ENCODE results near the gene ABCA4.
A peak's percentile ranks its signal among the peaks of the same experiment; 100 is the strongest.

Gene ABCA4

GRCh38 chr1:93969887-93970286 is 151.1 kb downstream of the ABCA4 start:
- Histone ChIP-seq H3K79me2 (ENCODE audit: control insufficient read depth, insufficient read depth, low read length, poor library complexity) (no peaks in the 10 kb centered on the region), H3K18ac (ENCODE audit: low read length) (no peak overlapping the region), H3K4ac (ENCODE audit: low read depth, low read length) (no peak overlapping the region), H3K27ac (ENCODE audit: low read depth, low read length) (no peak overlapping the region), H2BK12ac (ENCODE audit: low read length) (no peak overlapping the region), H3K9ac (ENCODE audit: low read length) (no peak overlapping the region), H3K14ac (ENCODE audit: low read length) (no peak overlapping the region), H3K4me3 (ENCODE audit: low read depth, low read length) (no peak overlapping the region), H3K4me2 (ENCODE audit: low read length) (no peak overlapping the region), H3K36me3 (ENCODE audit: control insufficient read depth in 1 of 2, insufficient read depth in 2 of 2, low read length in 2 of 2) (no peaks in the 10 kb centered on the region), H3K23ac (ENCODE audit: low read length) (no peak overlapping the region), H3K4me1 (ENCODE audit: control insufficient read depth in 1 of 2, insufficient read depth in 2 of 2, low read length in 2 of 2) (peaks cover 0 to 6% of the 10 kb centered on the region in 2 experiments), H4K91ac (ENCODE audit: low read depth, low read length) (no peak overlapping the region), H3K9me3 (ENCODE audit: insufficient read depth, low read depth, low read length) (no peaks in the 10 kb centered on the region), H2AK5ac (ENCODE audit: low read length) (no peak overlapping the region), H3K27me3 (ENCODE audit: insufficient read depth, low read length) (no peaks in the 10 kb centered on the region), H4K12ac (ENCODE audit: low read depth, low read length) (no peak overlapping the region), H2AFZ (ENCODE audit: insufficient read depth, low read length, poor library complexity) (no peak overlapping the region), H2BK5ac (ENCODE audit: low read depth, low read length, poor library complexity) (no peak overlapping the region), H2BK120ac (ENCODE audit: insufficient read depth, low read length, poor library complexity) (no peak overlapping the region), H4K8ac (ENCODE audit: low read depth, low read length) (no peak overlapping the region), H3K79me1 (ENCODE audit: low read length) (peaks cover 2% of the 10 kb centered on the region)
- WGBS (ENCODE audit: extremely low coverage, insufficient coverage, insufficient read length), result no CpG with 5 or more reads among the region's 3 CpGs
- no peak for DNase-seq

GRCh38 chr1:93969371-93969770 is 151.6 kb downstream of the ABCA4 start:
- peaks cover 0 to 12% of the 10 kb centered on the region in 2 experiments for H3K4me1 ChIP-seq (ENCODE audit: control insufficient read depth in 1 of 2, insufficient read depth in 2 of 2, low read length in 2 of 2)
- WGBS (ENCODE audit: extremely low coverage, insufficient coverage, insufficient read length), result no CpG with 5 or more reads among the region's 2 CpGs
- H3K36me3 ChIP-seq (ENCODE audit: control insufficient read depth in 1 of 2, insufficient read depth in 2 of 2, low read length in 2 of 2), result no peaks in the 10 kb centered on the region
- no peak overlapping the region for H3K27ac ChIP-seq (ENCODE audit: low read depth, low read length)
- H4K91ac ChIP-seq (ENCODE audit: low read depth, low read length), result no peak overlapping the region
- no peak overlapping the region for H4K12ac ChIP-seq (ENCODE audit: low read depth, low read length)
- no peak overlapping the region for H2BK120ac ChIP-seq (ENCODE audit: insufficient read depth, low read length, poor library complexity)
- no peak overlapping the region for H3K4me2 ChIP-seq (ENCODE audit: low read length)
- no peak overlapping the region for H3K9ac ChIP-seq (ENCODE audit: low read length)
- H3K4me3 ChIP-seq (ENCODE audit: low read depth, low read length), result no peak overlapping the region
- H3K27me3 ChIP-seq (ENCODE audit: insufficient read depth, low read length), result no peaks in the 10 kb centered on the region
- no peaks in the 10 kb centered on the region for H3K9me3 ChIP-seq (ENCODE audit: insufficient read depth, low read depth, low read length)
- H2AFZ ChIP-seq (ENCODE audit: insufficient read depth, low read length, poor library complexity), result no peak overlapping the region
- no peak overlapping the region for H4K8ac ChIP-seq (ENCODE audit: low read depth, low read length)
- no peak overlapping the region for H3K23ac ChIP-seq (ENCODE audit: low read length)
- H3K18ac ChIP-seq (ENCODE audit: low read length), result no peak overlapping the region
- no peak for DNase-seq
- peaks cover 2% of the 10 kb centered on the region for H3K79me1 ChIP-seq (ENCODE audit: low read length)
- H3K79me2 ChIP-seq (ENCODE audit: control insufficient read depth, insufficient read depth, low read length, poor library complexity), result no peaks in the 10 kb centered on the region
- H2AK5ac ChIP-seq (ENCODE audit: low read length), result no peak overlapping the region
- no peak overlapping the region for H3K4ac ChIP-seq (ENCODE audit: low read depth, low read length)
- H2BK12ac ChIP-seq (ENCODE audit: low read length), result no peak overlapping the region
- H2BK5ac ChIP-seq (ENCODE audit: low read depth, low read length, poor library complexity), result no peak overlapping the region
- H3K14ac ChIP-seq (ENCODE audit: low read length), result no peak overlapping the region

- H3K9ac ChIP-seq (ENCODE audit: low read length), result no peak overlapping the region
Measured at GRCh38 chr1:93967306-93967705, 153.6 kb downstream of the ABCA4 start.

GRCh38 chr1:93965888-93966287 is 155.1 kb downstream of the ABCA4 start:
- H3K36me3 ChIP-seq (ENCODE audit: control insufficient read depth in 1 of 2, insufficient read depth in 2 of 2, low read length in 2 of 2), result no peaks in the 10 kb centered on the region
- H3K4me1 ChIP-seq (ENCODE audit: control insufficient read depth in 1 of 2, insufficient read depth in 2 of 2, low read length in 2 of 2), result peaks cover under 1 to 14% of the 10 kb centered on the region in 2 experiments
- H4K91ac ChIP-seq (ENCODE audit: low read depth, low read length), result no peak overlapping the region
- H2BK120ac ChIP-seq (ENCODE audit: insufficient read depth, low read length, poor library complexity), result no peak overlapping the region
- no peaks in the 10 kb centered on the region for H3K27me3 ChIP-seq (ENCODE audit: insufficient read depth, low read length)
- no peak overlapping the region for H3K14ac ChIP-seq (ENCODE audit: low read length)
- H3K27ac ChIP-seq (ENCODE audit: low read depth, low read length), result no peak overlapping the region
- H2AK5ac ChIP-seq (ENCODE audit: low read length), result no peak overlapping the region
- H3K23ac ChIP-seq (ENCODE audit: low read length), result no peak overlapping the region
- no peak overlapping the region for H3K4ac ChIP-seq (ENCODE audit: low read depth, low read length)
- H2BK12ac ChIP-seq (ENCODE audit: low read length), result no peak overlapping the region
- H3K79me1 ChIP-seq (ENCODE audit: low read length), result peaks cover 2% of the 10 kb centered on the region
- no peak overlapping the region for H2BK5ac ChIP-seq (ENCODE audit: low read depth, low read length, poor library complexity)
- H3K79me2 ChIP-seq (ENCODE audit: control insufficient read depth, insufficient read depth, low read length, poor library complexity), result no peaks in the 10 kb centered on the region
- no CpG with 5 or more reads among the region's 2 CpGs for WGBS (ENCODE audit: extremely low coverage, insufficient coverage, insufficient read length)
- H3K4me3 ChIP-seq (ENCODE audit: low read depth, low read length), result no peak overlapping the region
- peak in 1 of 2 donors; percentile 41 for DNase-seq
- no peak overlapping the region for H4K12ac ChIP-seq (ENCODE audit: low read depth, low read length)
- no peak overlapping the region for H4K8ac ChIP-seq (ENCODE audit: low read depth, low read length)
- no peaks in the 10 kb centered on the region for H3K9me3 ChIP-seq (ENCODE audit: insufficient read depth, low read depth, low read length)
- no peak overlapping the region for H2AFZ ChIP-seq (ENCODE audit: insufficient read depth, low read length, poor library complexity)
- H3K9ac ChIP-seq (ENCODE audit: low read length), result no peak overlapping the region
- H3K18ac ChIP-seq (ENCODE audit: low read length), result no peak overlapping the region
- no peak overlapping the region for H3K4me2 ChIP-seq (ENCODE audit: low read length)

More at GRCh38 chr1:93967306-93967705, 153.6 kb downstream of the ABCA4 start:
- Histone ChIP-seq H3K4me2 (ENCODE audit: low read length) (no peak overlapping the region), H2BK5ac (ENCODE audit: low read depth, low read length, poor library complexity) (no peak overlapping the region), H4K12ac (ENCODE audit: low read depth, low read length) (no peak overlapping the region), H2BK12ac (ENCODE audit: low read length) (no peak overlapping the region), H3K4me1 (ENCODE audit: control insufficient read depth in 1 of 2, insufficient read depth in 2 of 2, low read length in 2 of 2) (peaks cover 0 to 14% of the 10 kb centered on the region in 2 experiments), H3K23ac (ENCODE audit: low read length) (no peak overlapping the region), H2AK5ac (ENCODE audit: low read length) (no peak overlapping the region), H2BK120ac (ENCODE audit: insufficient read depth, low read length, poor library complexity) (no peak overlapping the region), H2AFZ (ENCODE audit: insufficient read depth, low read length, poor library complexity) (no peak overlapping the region), H3K4ac (ENCODE audit: low read depth, low read length) (no peak overlapping the region), H3K36me3 (ENCODE audit: control insufficient read depth in 1 of 2, insufficient read depth in 2 of 2, low read length in 2 of 2) (no peaks in the 10 kb centered on the region), H4K8ac (ENCODE audit: low read depth, low read length) (no peak overlapping the region), H3K18ac (ENCODE audit: low read length) (no peak overlapping the region), H4K91ac (ENCODE audit: low read depth, low read length) (no peak overlapping the region), H3K4me3 (ENCODE audit: low read depth, low read length) (no peak overlapping the region), H3K14ac (ENCODE audit: low read length) (no peak overlapping the region), H3K79me2 (ENCODE audit: control insufficient read depth, insufficient read depth, low read length, poor library complexity) (no peaks in the 10 kb centered on the region), H3K9me3 (ENCODE audit: insufficient read depth, low read depth, low read length) (no peaks in the 10 kb centered on the region), H3K27ac (ENCODE audit: low read depth, low read length) (no peak overlapping the region), H3K27me3 (ENCODE audit: insufficient read depth, low read length) (no peaks in the 10 kb centered on the region), H3K79me1 (ENCODE audit: low read length) (peaks cover 2% of the 10 kb centered on the region)
- WGBS (ENCODE audit: extremely low coverage, insufficient coverage, insufficient read length), result no CpG with 5 or more reads among the region's 3 CpGs
- DNase-seq, result no peak
